ENCODE data around the gene AEBP1.

Gene AEBP1

DNA sequence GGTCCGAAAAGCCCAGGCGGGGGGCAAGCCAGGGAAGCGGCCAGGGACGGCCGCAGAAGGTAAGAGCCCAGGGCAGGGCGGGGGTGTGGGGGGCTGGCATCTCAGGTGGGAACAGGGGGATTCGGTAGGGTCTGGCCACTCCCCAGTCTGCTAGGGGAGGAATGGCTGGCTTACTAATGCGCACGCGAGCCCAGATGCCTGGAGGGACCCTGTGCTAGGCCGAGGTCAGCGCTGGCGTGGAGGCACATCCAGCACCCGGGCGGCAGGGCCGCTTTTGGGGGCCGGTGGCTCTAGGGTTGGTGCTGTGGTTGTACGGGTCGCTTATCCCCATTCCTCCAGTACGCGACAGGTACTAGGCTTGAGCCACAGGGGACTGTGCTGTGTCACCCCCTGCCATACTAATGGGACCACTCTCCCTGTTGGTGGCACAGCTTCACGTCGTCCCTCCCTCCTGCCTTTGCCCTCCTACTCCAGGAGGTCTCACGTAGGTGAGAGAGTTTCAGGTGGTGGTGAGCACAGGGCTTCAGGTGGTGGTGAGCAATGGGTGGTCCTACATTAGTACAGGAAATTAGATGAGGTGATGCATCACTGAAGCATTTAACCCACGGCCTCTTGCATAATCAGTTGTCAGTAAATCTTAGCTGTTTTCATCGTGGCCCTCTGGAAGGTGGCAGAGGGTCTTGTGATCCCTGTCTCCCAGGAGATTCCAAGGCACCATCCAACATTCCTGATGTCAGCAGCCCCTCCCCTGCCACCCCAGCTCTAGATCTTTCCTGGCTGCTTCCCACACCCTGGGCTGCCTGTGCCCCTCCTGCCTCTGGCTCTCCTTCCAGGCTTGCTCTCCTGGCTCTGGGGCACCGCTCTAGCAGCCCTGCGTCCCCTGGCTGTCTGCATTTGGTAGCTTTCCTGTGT is 971 bp downstream of the AEBP1 start:
- Histone ChIP-seq H2BK5ac (ENCODE audit: low read length) (no peak overlapping the region), H3K36me3 (ENCODE audit: control insufficient read depth, insufficient read depth, low read length) (no peaks in the 10 kb centered on the region), H4K8ac (ENCODE audit: low read depth, low read length) (no peak overlapping the region), H3K9ac (ENCODE audit: low read length) (peak overlapping the region; percentile 50), H3K79me1 (ENCODE audit: low read length) (no peaks in the 10 kb centered on the region), H3K79me2 (ENCODE audit: control insufficient read depth, insufficient read depth, low read length) (no peaks in the 10 kb centered on the region), H2BK15ac (replicated peaks; ENCODE audit: low read depth) (no peak overlapping the region), H3K56ac (ENCODE audit: low read length) (peak overlapping the region; percentile 81), H2BK120ac (ENCODE audit: low read depth, low read length) (no peak overlapping the region), H3K18ac (ENCODE audit: low read length) (no peak overlapping the region), H2AK5ac (ENCODE audit: low read length) (no peak overlapping the region), H3K4me2 (ENCODE audit: low read length) (peak overlapping the region; percentile 5), H4K5ac (ENCODE audit: low read length) (no peak overlapping the region), H3K4me1 (ENCODE audit: control insufficient read depth, low read depth, low read length) (no peaks in the 10 kb centered on the region), H3K4me3 (ENCODE audit: low read length) (peak overlapping the region; percentile 44), H3K23ac (ENCODE audit: low read length) (no peak overlapping the region), H3K27me3 (ENCODE audit: insufficient read depth, low read length, poor library complexity) (no peaks in the 10 kb centered on the region), H3K27ac (ENCODE audit: low read depth, low read length) (no peak overlapping the region), H3K4ac (ENCODE audit: low read depth, low read length) (peak overlapping the region; percentile 22)
- peak; percentile 81 for DNase-seq
- no CpG with 5 or more reads among the region's 28 CpGs for WGBS (ENCODE audit: extremely low coverage, insufficient coverage, low lambda C conversion rate)

DNA sequence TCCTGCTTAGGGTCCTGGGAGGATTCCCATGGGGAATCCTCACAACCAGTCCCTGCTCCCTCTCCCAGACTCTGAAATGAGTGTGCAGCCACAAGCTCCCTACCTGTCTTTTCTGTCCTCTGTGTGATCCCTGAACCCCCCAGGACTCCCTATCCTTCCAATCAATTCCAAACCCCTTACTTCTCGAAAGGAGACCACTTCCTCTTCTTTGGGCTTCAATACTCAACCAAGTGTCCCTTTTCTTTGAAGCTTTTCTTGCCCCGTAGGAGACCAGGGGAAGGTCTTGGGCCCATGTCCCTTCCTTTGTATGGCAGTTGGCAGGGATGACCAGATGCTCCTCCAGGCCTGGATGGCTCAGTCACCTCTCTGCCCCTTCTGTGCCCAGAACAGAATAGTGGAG is 1.7 kb downstream of the AEBP1 start:
- Histone ChIP-seq H3K9ac (ENCODE audit: low read length) (peak overlapping the region; percentile 30), H2AK5ac (ENCODE audit: low read length) (no peak overlapping the region), H3K27ac (ENCODE audit: low read depth, low read length) (no peak overlapping the region), H4K5ac (ENCODE audit: low read length) (no peak overlapping the region), H3K56ac (ENCODE audit: low read length) (peak overlapping the region; percentile 81), H3K79me2 (ENCODE audit: control insufficient read depth, insufficient read depth, low read length) (no peaks in the 10 kb centered on the region), H3K4me3 (ENCODE audit: low read length) (no peak overlapping the region), H3K27me3 (ENCODE audit: insufficient read depth, low read length, poor library complexity) (no peaks in the 10 kb centered on the region), H3K23ac (ENCODE audit: low read length) (no peak overlapping the region), H2BK15ac (replicated peaks; ENCODE audit: low read depth) (no peak overlapping the region), H2BK120ac (ENCODE audit: low read depth, low read length) (no peak overlapping the region), H3K4me1 (ENCODE audit: control insufficient read depth, low read depth, low read length) (no peaks in the 10 kb centered on the region), H3K36me3 (ENCODE audit: control insufficient read depth, insufficient read depth, low read length) (no peaks in the 10 kb centered on the region), H2BK5ac (ENCODE audit: low read length) (no peak overlapping the region), H3K4ac (ENCODE audit: low read depth, low read length) (no peak overlapping the region), H3K18ac (ENCODE audit: low read length) (no peak overlapping the region), H3K79me1 (ENCODE audit: low read length) (no peaks in the 10 kb centered on the region), H4K8ac (ENCODE audit: low read depth, low read length) (no peak overlapping the region), H3K4me2 (ENCODE audit: low read length) (no peak overlapping the region)
- WGBS (ENCODE audit: extremely low coverage, insufficient coverage, low lambda C conversion rate), result no CpG with 5 or more reads among the region's 2 CpGs
- no peak for DNase-seq

DNA sequence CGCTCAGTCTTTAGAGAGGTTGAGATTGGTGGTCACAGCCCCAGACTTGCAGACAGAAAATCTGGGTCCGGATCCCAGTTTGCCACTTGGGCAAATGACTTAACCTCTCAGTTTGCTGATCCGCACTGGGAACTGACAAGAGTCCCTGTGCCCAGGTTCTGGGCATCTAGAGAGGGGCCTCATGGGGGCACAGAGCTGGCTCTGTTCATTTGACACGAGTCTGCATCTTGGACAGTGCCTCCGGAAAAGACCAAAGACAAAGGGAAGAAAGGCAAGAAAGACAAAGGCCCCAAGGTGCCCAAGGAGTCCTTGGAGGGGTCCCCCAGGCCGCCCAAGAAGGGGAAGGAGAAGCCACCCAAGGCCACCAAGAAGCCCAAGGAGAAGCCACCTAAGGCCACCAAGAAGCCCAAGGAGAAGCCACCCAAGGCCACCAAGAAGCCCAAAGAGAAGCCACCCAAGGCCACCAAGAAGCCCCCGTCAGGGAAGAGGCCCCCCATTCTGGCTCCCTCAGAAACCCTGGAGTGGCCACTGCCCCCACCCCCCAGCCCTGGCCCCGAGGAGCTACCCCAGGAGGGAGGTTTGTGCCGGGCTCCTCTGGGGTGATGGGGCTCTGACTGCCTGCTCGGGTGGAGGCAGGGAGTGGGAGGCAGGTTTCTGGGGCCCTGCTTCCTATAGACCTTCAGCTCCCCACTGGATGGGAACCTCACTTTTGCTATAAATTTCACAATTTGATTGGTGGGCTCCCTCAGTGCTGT is 2.3 kb downstream of the AEBP1 start:
- Histone ChIP-seq H3K36me3 (ENCODE audit: control insufficient read depth, insufficient read depth, low read length) (no peaks in the 10 kb centered on the region), H3K23ac (ENCODE audit: low read length) (no peak overlapping the region), H4K5ac (ENCODE audit: low read length) (no peak overlapping the region), H3K79me1 (ENCODE audit: low read length) (no peaks in the 10 kb centered on the region), H3K4me3 (ENCODE audit: low read length) (no peak overlapping the region), H2BK5ac (ENCODE audit: low read length) (no peak overlapping the region), H2BK120ac (ENCODE audit: low read depth, low read length) (no peak overlapping the region), H3K4ac (ENCODE audit: low read depth, low read length) (no peak overlapping the region), H3K4me2 (ENCODE audit: low read length) (no peak overlapping the region), H2AK5ac (ENCODE audit: low read length) (no peak overlapping the region), H3K4me1 (ENCODE audit: control insufficient read depth, low read depth, low read length) (no peaks in the 10 kb centered on the region), H2BK15ac (replicated peaks; ENCODE audit: low read depth) (no peak overlapping the region), H3K9ac (ENCODE audit: low read length) (no peak overlapping the region), H3K18ac (ENCODE audit: low read length) (no peak overlapping the region), H4K8ac (ENCODE audit: low read depth, low read length) (no peak overlapping the region), H3K56ac (ENCODE audit: low read length) (no peak overlapping the region), H3K27ac (ENCODE audit: low read depth, low read length) (no peak overlapping the region), H3K27me3 (ENCODE audit: insufficient read depth, low read length, poor library complexity) (no peaks in the 10 kb centered on the region), H3K79me2 (ENCODE audit: control insufficient read depth, insufficient read depth, low read length) (no peaks in the 10 kb centered on the region)
- WGBS (ENCODE audit: extremely low coverage, insufficient coverage, low lambda C conversion rate), result no CpG with 5 or more reads among the region's 10 CpGs
- no peak for DNase-seq

DNA sequence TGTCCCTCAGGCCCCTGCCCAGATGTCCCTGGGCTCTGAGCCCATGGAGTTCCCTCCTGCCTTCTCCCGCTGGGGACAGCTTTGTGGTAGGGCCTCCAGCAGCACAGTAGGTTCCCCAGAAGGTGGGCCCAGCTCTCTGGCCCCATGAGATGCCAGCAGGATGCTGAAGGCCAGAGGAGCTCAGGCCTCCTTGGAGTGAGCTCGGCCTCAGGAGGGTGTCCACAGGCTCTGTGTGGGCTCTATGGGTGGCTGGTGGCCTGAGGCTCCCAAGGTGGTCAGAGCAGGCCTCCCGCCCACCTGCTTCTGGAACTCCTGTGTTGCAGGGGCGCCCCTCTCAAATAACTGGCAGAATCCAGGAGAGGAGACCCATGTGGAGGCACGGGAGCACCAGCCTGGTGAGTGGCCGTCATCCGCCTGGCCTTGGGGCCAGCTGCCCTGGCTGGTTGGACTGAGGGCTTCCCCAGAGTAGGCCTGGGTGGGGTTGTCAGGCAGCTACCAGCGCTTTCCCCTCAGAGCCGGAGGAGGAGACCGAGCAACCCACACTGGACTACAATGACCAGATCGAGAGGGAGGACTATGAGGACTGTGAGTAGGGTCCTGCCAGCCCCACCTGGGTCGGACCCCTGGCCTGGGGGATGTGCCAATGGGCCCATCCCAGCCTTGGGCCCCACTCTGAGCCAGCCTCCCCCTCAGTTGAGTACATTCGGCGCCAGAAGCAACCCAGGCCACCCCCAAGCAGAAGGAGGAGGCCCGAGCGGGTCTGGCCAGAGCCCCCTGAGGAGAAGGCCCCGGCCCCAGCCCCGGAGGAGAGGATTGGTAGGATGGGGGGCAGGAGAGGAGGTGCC is 3.2 kb downstream of the AEBP1 start:
- H3K23ac ChIP-seq (ENCODE audit: low read length), result no peak overlapping the region
- H2BK120ac ChIP-seq (ENCODE audit: low read depth, low read length), result no peak overlapping the region
- H3K27me3 ChIP-seq (ENCODE audit: insufficient read depth, low read length, poor library complexity), result no peaks in the 10 kb centered on the region
- no peaks in the 10 kb centered on the region for H3K36me3 ChIP-seq (ENCODE audit: control insufficient read depth, insufficient read depth, low read length)
- H3K4me3 ChIP-seq (ENCODE audit: low read length), result no peak overlapping the region
- no peak overlapping the region for H3K56ac ChIP-seq (ENCODE audit: low read length)
- no CpG with 5 or more reads among the region's 18 CpGs for WGBS (ENCODE audit: extremely low coverage, insufficient coverage, low lambda C conversion rate)
- H3K4ac ChIP-seq (ENCODE audit: low read depth, low read length), result no peak overlapping the region
- no peak for DNase-seq
- H3K18ac ChIP-seq (ENCODE audit: low read length), result no peak overlapping the region
- no peak overlapping the region for H2BK5ac ChIP-seq (ENCODE audit: low read length)
- H2AK5ac ChIP-seq (ENCODE audit: low read length), result no peak overlapping the region
- H4K5ac ChIP-seq (ENCODE audit: low read length), result no peak overlapping the region
- H2BK15ac ChIP-seq (replicated peaks; ENCODE audit: low read depth), result no peak overlapping the region
- no peak overlapping the region for H3K27ac ChIP-seq (ENCODE audit: low read depth, low read length)
- no peaks in the 10 kb centered on the region for H3K4me1 ChIP-seq (ENCODE audit: control insufficient read depth, low read depth, low read length)
- H3K79me2 ChIP-seq (ENCODE audit: control insufficient read depth, insufficient read depth, low read length), result no peaks in the 10 kb centered on the region
- no peak overlapping the region for H4K8ac ChIP-seq (ENCODE audit: low read depth, low read length)
- H3K4me2 ChIP-seq (ENCODE audit: low read length), result no peak overlapping the region
- H3K9ac ChIP-seq (ENCODE audit: low read length), result no peak overlapping the region
- no peaks in the 10 kb centered on the region for H3K79me1 ChIP-seq (ENCODE audit: low read length)

DNA sequence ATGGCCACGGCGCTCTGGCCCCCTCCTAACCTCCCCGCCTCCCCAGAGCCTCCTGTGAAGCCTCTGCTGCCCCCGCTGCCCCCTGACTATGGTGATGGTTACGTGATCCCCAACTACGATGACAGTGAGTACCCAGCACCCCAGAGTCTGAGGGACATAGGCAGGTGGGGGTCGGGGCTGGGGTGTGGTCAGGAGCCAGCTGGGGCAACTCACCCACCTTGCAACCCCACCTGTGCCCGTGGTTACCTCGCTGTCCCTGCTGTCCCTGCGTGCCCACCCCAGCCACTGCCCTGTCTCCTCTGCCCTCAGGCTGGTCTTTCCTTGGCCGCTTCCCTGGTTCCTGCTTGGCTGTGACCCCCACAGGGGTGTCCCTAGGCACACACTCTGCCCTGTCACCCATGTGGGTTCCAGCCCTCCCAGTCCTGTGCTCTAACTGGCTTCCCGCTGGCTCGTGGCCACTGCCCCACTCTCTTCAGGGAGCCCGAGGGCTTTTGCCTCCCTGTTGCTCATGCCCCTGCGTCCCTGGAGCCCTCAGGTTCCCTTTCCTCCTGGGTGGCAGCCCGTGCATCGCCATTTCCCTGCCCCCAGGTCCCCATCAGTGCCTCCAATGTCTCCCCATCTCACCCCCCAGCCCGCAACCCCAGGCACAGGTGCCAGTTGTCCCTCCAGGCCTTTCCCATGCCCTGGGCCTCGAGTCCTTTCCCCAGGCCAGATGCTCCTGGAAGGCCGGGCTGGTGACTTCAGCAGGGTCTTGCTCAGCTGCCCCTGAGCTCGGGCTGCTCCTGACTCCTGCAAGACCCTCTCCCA is 4.0 kb downstream of the AEBP1 start:
- Histone ChIP-seq H2BK120ac (ENCODE audit: low read depth, low read length) (no peak overlapping the region), H3K18ac (ENCODE audit: low read length) (no peak overlapping the region), H2AK5ac (ENCODE audit: low read length) (no peak overlapping the region), H3K36me3 (ENCODE audit: control insufficient read depth, insufficient read depth, low read length) (no peaks in the 10 kb centered on the region), H3K4me2 (ENCODE audit: low read length) (no peak overlapping the region), H3K79me1 (ENCODE audit: low read length) (no peaks in the 10 kb centered on the region), H2BK5ac (ENCODE audit: low read length) (no peak overlapping the region), H3K4ac (ENCODE audit: low read depth, low read length) (no peak overlapping the region), H3K4me3 (ENCODE audit: low read length) (no peak overlapping the region), H3K9ac (ENCODE audit: low read length) (no peak overlapping the region), H3K23ac (ENCODE audit: low read length) (no peak overlapping the region), H3K27me3 (ENCODE audit: insufficient read depth, low read length, poor library complexity) (no peaks in the 10 kb centered on the region), H3K79me2 (ENCODE audit: control insufficient read depth, insufficient read depth, low read length) (no peaks in the 10 kb centered on the region), H3K56ac (ENCODE audit: low read length) (no peak overlapping the region), H2BK15ac (replicated peaks; ENCODE audit: low read depth) (no peak overlapping the region), H3K4me1 (ENCODE audit: control insufficient read depth, low read depth, low read length) (no peaks in the 10 kb centered on the region), H4K5ac (ENCODE audit: low read length) (no peak overlapping the region), H3K27ac (ENCODE audit: low read depth, low read length) (no peak overlapping the region), H4K8ac (ENCODE audit: low read depth, low read length) (no peak overlapping the region)
- DNase-seq, result no peak
- no CpG with 5 or more reads among the region's 21 CpGs for WGBS (ENCODE audit: extremely low coverage, insufficient coverage, low lambda C conversion rate)

Data from mesendoderm (in vitro differentiated cells).